ENCODE measurements around the gene CALML6. TPM values are rescaled to one million over a fixed set of nuclear protein-coding genes. Genes with fewer than 3 reads are reported as not detected.

CALML6 gene
- total RNA-seq, 1 experiment from 2014 or later = 0.28 TPM

DNA sequence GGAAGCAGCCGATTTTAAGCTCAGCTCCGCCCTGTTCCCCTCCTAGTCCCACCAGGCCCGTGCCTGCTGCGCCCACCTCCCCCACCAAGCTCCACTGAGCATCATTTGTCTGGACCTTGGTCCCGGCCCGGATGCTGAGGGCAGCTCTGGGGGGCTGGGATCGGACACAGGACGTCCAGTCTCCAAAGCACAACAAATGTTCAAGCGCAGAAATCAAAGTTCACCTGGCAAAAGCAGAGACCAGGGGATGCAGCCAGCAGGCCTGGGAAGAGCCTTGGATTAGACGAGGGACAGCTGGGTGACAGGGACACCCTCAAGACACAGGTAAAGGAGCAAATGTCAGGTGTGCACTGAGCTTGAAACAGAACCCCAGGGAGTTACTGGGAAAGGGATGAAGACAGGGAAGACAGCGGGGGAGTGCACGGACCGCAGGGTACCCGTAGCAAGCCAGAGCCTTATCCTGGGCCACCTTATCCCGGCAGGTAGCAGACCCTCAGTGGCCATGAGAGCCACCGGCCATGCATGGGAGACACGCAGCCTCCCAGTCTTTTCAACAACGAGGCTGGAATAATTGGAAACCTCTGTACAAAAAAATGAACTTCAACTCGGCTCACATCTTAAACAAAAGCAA is 26.3 kb downstream of the CALML6 start:
- Histone ChIP-seq H3K4me3 (ENCODE audit: low read depth, low read length, poor library complexity, severe bottlenecking) (no peak overlapping the region), H3K9me3 (ENCODE audit: low read depth, low read length, poor library complexity, severe bottlenecking) (no peaks in the 10 kb centered on the region), H3K27ac (ENCODE audit: low read depth, low read length, poor library complexity, severe bottlenecking) (no peak overlapping the region), H3K27me3 (replicated peaks; ENCODE audit: insufficient read depth, low read depth, low read length, poor library complexity) (no peaks in the 10 kb centered on the region), H3K36me3 (ENCODE audit: insufficient read depth, low read length, poor library complexity, severe bottlenecking) (no peaks in the 10 kb centered on the region), H3K4me1 (ENCODE audit: insufficient read depth, low read length, poor library complexity, severe bottlenecking) (no peaks in the 10 kb centered on the region)
- CTCF ChIA-PET = interaction anchor here (0.5 kb wide), 1 partner anchor 12 kb away, joined by 4 read pairs; no protein-coding TSS in a partner anchor
- DNase-seq (ENCODE audit: low spot score) = no peak
- POLR2A ChIA-PET (ENCODE audit: low non-redundant PET) = no interaction called here
- intact Hi-C loops (cut with micrococcal nuclease; ENCODE audit: unreplicated experiment) = no loop called here
- BruUV-seq (replicated peaks) = no TSS peak
- TF ChIP-seq, protein P1, sequence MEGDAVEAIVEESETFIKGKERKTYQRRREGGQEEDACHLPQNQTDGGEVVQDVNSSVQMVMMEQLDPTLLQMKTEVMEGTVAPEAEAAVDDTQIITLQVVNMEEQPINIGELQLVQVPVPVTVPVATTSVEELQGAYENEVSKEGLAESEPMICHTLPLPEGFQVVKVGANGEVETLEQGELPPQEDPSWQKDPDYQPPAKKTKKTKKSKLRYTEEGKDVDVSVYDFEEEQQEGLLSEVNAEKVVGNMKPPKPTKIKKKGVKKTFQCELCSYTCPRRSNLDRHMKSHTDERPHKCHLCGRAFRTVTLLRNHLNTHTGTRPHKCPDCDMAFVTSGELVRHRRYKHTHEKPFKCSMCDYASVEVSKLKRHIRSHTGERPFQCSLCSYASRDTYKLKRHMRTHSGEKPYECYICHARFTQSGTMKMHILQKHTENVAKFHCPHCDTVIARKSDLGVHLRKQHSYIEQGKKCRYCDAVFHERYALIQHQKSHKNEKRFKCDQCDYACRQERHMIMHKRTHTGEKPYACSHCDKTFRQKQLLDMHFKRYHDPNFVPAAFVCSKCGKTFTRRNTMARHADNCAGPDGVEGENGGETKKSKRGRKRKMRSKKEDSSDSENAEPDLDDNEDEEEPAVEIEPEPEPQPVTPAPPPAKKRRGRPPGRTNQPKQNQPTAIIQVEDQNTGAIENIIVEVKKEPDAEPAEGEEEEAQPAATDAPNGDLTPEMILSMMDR (conservative IDR thresholded peaks at IDR 0.05; ENCODE audit: low read depth, low read length) = no peak
- TF ChIP-seq EZH2 (IDR thresholded peaks at IDR 0.05; ENCODE audit: borderline replicate concordance, low read depth, low read length, poor library complexity, severe bottlenecking) = no peak

DNA sequence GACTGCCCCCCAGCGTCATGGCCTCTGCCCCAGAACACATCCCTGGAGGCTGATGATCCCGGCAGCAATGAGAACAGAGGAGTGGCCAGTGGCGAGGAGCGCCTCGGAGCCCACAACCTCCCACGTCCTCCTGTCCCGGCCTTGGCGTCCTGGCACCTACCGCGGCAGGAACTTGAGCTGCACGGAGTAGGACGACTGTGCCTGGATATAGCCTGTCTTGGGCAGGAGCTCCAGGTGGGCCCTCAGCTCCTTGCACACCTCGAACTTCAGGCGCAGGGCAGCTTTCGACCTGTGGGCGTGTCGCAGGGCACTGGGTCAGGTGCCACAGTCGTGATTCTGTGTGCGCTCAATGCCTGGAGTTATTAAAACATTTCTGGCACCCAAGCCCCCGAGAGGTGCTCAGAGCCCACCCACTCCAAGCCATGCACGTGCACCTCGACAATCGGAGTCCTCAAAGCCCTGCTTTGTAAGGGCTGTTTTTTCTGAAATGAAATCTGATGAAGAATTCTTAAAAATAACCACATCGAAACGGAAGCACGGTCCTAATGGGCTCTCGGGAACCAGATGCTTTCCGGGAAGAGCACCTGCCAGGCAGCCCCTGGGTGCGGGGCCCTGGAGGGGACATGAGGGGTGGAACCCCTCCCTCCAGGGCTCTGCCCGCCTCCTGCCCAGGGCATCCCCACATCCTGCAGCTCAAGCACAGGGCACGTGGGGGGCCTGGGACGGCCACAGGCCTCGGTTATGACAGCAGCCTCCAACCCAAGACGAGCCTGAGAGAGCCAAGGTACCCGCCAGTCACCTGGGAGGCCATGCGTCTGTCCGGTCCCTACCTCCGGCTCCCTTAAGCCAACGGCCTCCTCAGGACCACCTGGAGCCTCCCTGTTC is 27.1 kb downstream of the CALML6 start:
- CTCF ChIA-PET = no interaction called here
- no peaks in the 10 kb centered on the region for H3K4me1 ChIP-seq (ENCODE audit: insufficient read depth, low read length, poor library complexity, severe bottlenecking)
- DNase-seq (ENCODE audit: low spot score) = no peak
- POLR2A ChIA-PET (ENCODE audit: low non-redundant PET) = no interaction called here
- no peaks in the 10 kb centered on the region for H3K36me3 ChIP-seq (ENCODE audit: insufficient read depth, low read length, poor library complexity, severe bottlenecking)
- no peaks in the 10 kb centered on the region for H3K27me3 ChIP-seq (replicated peaks; ENCODE audit: insufficient read depth, low read depth, low read length, poor library complexity)
- BruUV-seq (replicated peaks) = no TSS peak
- TF ChIP-seq, protein P1 (conservative IDR thresholded peaks at IDR 0.05; ENCODE audit: low read depth, low read length) = no peak
- intact Hi-C loops (cut with micrococcal nuclease; ENCODE audit: unreplicated experiment) = no loop called here
- no peak overlapping the region for H3K4me3 ChIP-seq (ENCODE audit: low read depth, low read length, poor library complexity, severe bottlenecking)
- H3K27ac ChIP-seq (ENCODE audit: low read depth, low read length, poor library complexity, severe bottlenecking) = no peak overlapping the region
- no peaks in the 10 kb centered on the region for H3K9me3 ChIP-seq (ENCODE audit: low read depth, low read length, poor library complexity, severe bottlenecking)

DNA sequence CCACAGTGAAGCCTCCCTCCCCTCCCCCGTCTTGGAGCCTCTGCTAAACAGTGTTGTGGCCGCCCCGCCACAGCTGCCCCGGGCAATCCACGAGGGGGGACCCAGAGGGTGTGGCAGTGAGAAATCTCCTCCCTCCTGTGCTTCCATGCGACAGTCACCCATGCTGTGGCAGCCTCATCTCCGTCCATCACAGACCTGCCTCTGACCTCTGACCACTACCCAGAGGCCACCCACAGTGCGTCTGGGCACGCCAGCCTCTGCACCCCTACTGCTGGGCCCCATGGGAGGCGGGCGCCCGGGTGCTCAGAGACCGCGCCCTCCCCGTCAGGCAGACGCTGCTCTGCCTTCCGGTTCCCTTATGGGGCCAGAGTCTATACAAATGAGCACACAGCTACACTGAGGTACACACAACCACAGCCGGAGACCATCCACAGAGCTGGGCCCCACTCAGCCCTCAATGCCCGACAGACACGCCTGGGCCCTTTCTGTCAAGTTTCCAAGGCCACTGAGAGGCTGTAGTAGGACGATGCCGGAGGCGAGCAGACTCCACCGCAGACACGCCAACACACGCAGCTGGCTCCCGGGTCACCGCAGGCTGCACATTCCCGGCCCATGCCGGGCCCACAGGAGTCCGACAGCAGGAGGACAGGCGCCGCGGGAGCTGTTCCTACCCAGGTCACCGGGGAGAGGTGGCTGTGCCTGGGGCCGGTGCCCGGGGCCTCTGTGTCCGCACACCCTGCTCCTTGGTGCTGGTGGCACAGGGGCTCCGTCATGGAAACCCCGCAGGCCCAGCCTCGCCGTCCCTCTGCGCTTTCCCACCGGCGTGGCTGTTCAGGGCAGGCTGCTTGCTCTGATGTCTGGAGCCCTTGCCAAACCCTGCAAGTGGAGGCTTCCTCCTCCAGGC is 27.9 kb downstream of the CALML6 start:
- H3K9me3 ChIP-seq (ENCODE audit: low read depth, low read length, poor library complexity, severe bottlenecking) = no peaks in the 10 kb centered on the region
- H3K27ac ChIP-seq (ENCODE audit: low read depth, low read length, poor library complexity, severe bottlenecking) = no peak overlapping the region
- no peak overlapping the region for H3K4me3 ChIP-seq (ENCODE audit: low read depth, low read length, poor library complexity, severe bottlenecking)
- no peak for TF ChIP-seq EZH2 (IDR thresholded peaks at IDR 0.05; ENCODE audit: borderline replicate concordance, low read depth, low read length, poor library complexity, severe bottlenecking)
- TF ChIP-seq, protein P1 (conservative IDR thresholded peaks at IDR 0.05; ENCODE audit: low read depth, low read length) = no peak
- H3K27me3 ChIP-seq (replicated peaks; ENCODE audit: insufficient read depth, low read depth, low read length, poor library complexity) = no peaks in the 10 kb centered on the region
- no peaks in the 10 kb centered on the region for H3K4me1 ChIP-seq (ENCODE audit: insufficient read depth, low read length, poor library complexity, severe bottlenecking)
- ChIA-PET CTCF (no interaction called here), POLR2A (ENCODE audit: low non-redundant PET) (no interaction called here)
- H3K36me3 ChIP-seq (ENCODE audit: insufficient read depth, low read length, poor library complexity, severe bottlenecking) = no peaks in the 10 kb centered on the region
- DNase-seq (ENCODE audit: low spot score) = no peak
- no TSS peak for BruUV-seq (replicated peaks)
- intact Hi-C loops (cut with micrococcal nuclease; ENCODE audit: unreplicated experiment) = no loop called here
